ENCODE results near the gene MAP4.

Gene MAP4

GRCh38 chr3:48000212-48000611 is 16.0 kb downstream of the MAP4 start:
- H3K4me1 Mint-ChIP-seq, result no peaks in the 10 kb centered on the region
- no peaks in the 10 kb centered on the region for H3K9me3 Mint-ChIP-seq
- peaks cover 9% of the 10 kb centered on the region for H3K36me3 Mint-ChIP-seq
- DNase-seq, result no peak
- no peaks in the 10 kb centered on the region for H3K27me3 Mint-ChIP-seq
- no peak overlapping the region for H3K27ac Mint-ChIP-seq
- CTCF ChIA-PET, result interaction anchor here (3.0 kb wide), 1 partner anchor 10 kb away, joined by 11 read pairs; no protein-coding TSS in a partner anchor
- no peak overlapping the region for H3K4me3 Mint-ChIP-seq

DNA sequence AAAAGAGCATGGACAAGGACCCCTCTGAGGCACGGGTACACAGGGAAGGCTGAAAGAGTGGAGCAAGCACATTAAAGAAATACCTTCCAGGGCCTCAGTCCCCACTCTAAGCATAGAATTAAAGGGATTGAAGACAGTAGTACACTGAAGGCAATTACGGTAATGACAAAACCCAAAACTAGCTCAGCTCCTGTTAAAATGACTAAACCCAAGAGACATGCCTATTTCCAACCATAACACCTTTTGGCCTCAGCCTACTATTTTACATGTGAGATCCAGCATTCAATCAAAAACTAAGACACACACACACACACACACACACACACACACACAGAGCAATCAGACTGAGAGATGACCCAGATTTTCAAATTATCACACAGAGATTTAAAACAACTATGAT is 19.8 kb downstream of the MAP4 start:
- CTCF ChIA-PET, result interaction anchor here (0.9 kb wide), 1 partner anchor 159 kb away, joined by 3 read pairs; no protein-coding TSS in a partner anchor
- no peaks in the 10 kb centered on the region for H3K4me1 Mint-ChIP-seq
- H3K9me3 Mint-ChIP-seq, result no peaks in the 10 kb centered on the region
- peaks cover 14% of the 10 kb centered on the region for H3K36me3 Mint-ChIP-seq
- no peak for DNase-seq
- H3K27ac Mint-ChIP-seq, result no peak overlapping the region
- no peaks in the 10 kb centered on the region for H3K27me3 Mint-ChIP-seq
- no peak overlapping the region for H3K4me3 Mint-ChIP-seq

- H3K27me3 Mint-ChIP-seq, result no peaks in the 10 kb centered on the region
- DNase-seq, result no peak
- no peak overlapping the region for H3K4me3 Mint-ChIP-seq
- H3K36me3 Mint-ChIP-seq, result peaks cover 14% of the 10 kb centered on the region
- no peak overlapping the region for H3K27ac Mint-ChIP-seq
- CTCF ChIA-PET, result interaction anchor here (1.0 kb wide), 1 partner anchor 157 kb away, joined by 4 read pairs; no protein-coding TSS in a partner anchor
- no peaks in the 10 kb centered on the region for H3K9me3 Mint-ChIP-seq
- no peaks in the 10 kb centered on the region for H3K4me1 Mint-ChIP-seq
Observed at GRCh38 chr3:47994180-47994579, 22.0 kb downstream of the MAP4 start.

- H3K27ac Mint-ChIP-seq, result no peak overlapping the region
- H3K4me1 Mint-ChIP-seq, result no peaks in the 10 kb centered on the region
- no peaks in the 10 kb centered on the region for H3K27me3 Mint-ChIP-seq
- H3K36me3 Mint-ChIP-seq, result peaks cover 8% of the 10 kb centered on the region
- no peak overlapping the region for H3K4me3 Mint-ChIP-seq
- DNase-seq, result no peak
- CTCF ChIA-PET, result interaction anchor here (0.6 to 2.8 kb wide), 3 partner anchors 22 to 167 kb away, joined by 3 to 10 read pairs (median 3); no protein-coding TSS in a partner anchor
- H3K9me3 Mint-ChIP-seq, result no peaks in the 10 kb centered on the region
Observed at GRCh38 chr3:47991341-47991740, 24.9 kb downstream of the MAP4 start.

GRCh38 chr3:47989981-47990440 is 26.2 kb downstream of the MAP4 start:
- DNase-seq, result peak; percentile 80
- Mint-ChIP-seq H3K9me3 (no peaks in the 10 kb centered on the region), H3K4me3 (no peak overlapping the region), H3K27me3 (no peaks in the 10 kb centered on the region), H3K27ac (no peak overlapping the region), H3K4me1 (no peaks in the 10 kb centered on the region), H3K36me3 (peaks cover 5% of the 10 kb centered on the region)
- CTCF ChIA-PET, result interaction anchor here (0.6 to 2.1 kb wide), 22 partner anchors 9 to 469 kb away, joined by 3 to 51 read pairs (median 4); no protein-coding TSS in a partner anchor

DNA sequence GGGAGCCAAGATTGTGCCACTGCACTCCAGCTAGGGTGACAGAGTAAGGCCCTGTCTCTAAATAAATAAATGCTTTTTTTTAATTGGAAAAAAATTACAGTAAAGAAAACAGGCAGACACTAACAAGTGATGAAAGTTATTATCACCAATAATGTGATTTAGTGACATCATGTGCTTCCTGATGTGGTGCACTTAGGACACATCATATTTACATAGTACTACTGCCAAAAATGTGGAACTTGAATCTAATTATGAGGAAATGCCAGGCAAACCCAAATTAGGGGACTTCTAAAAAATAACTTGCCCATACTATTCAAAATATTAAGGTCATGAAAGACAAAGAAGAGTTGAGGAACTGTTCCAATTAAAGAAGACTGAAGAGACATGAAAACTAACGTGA is 30.8 kb downstream of the MAP4 start:
- Mint-ChIP-seq H3K27ac (no peak overlapping the region), H3K4me1 (no peaks in the 10 kb centered on the region), H3K27me3 (no peaks in the 10 kb centered on the region), H3K4me3 (no peak overlapping the region), H3K36me3 (no peaks in the 10 kb centered on the region), H3K9me3 (no peaks in the 10 kb centered on the region)
- CTCF ChIA-PET, result interaction anchor here (0.6 to 1.4 kb wide), 2 partner anchors 148 to 461 kb away, joined by 5 read pairs; no protein-coding TSS in a partner anchor
- no peak for DNase-seq

DNA sequence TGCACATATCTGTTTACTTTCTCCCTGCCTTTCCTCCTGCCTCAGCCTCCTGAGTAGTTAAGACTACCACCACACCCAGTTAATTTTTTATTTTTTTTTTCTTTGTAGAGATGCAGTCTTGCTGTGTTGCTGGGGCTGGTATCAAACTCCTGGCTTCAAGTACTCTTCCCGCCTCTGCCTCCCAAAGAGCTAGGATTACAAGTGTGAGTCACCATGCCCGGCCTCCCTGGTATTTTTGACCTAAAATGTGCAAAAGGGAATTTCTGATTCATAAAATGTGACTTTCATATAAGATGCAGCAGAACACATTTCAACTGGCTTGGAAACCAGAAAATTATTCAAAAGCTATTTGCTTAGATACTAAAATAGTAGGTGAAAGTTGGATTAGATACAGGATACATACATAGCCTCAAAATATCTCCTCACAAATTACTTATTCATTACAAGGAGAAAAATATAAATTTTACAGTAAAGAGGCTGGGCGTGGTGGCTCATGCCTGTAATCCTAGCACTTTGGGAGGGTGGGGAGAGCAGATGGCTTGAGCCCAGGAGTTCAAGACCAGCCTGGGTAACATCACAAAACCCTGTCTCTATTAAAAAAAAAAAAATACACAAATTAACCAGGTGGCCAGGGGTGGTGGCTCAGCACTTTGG is 32.0 kb downstream of the MAP4 start:
- CTCF ChIA-PET, result no interaction called here
- DNase-seq, result no peak
- no peak overlapping the region for H3K4me3 Mint-ChIP-seq
- no peaks in the 10 kb centered on the region for H3K4me1 Mint-ChIP-seq
- H3K27me3 Mint-ChIP-seq, result no peaks in the 10 kb centered on the region
- no peaks in the 10 kb centered on the region for H3K36me3 Mint-ChIP-seq
- H3K9me3 Mint-ChIP-seq, result no peaks in the 10 kb centered on the region
- no peak overlapping the region for H3K27ac Mint-ChIP-seq

GRCh38 chr3:47980795-47981194 is 35.4 kb downstream of the MAP4 start:
- Mint-ChIP-seq H3K36me3 (no peaks in the 10 kb centered on the region), H3K27ac (no peak overlapping the region), H3K27me3 (no peaks in the 10 kb centered on the region), H3K4me1 (no peaks in the 10 kb centered on the region), H3K9me3 (no peaks in the 10 kb centered on the region), H3K4me3 (no peak overlapping the region)
- no peak for DNase-seq
- CTCF ChIA-PET, result interaction anchor here (1.1 to 1.3 kb wide), 2 partner anchors 10 to 157 kb away, joined by 4 to 5 read pairs; no protein-coding TSS in a partner anchor

DNA sequence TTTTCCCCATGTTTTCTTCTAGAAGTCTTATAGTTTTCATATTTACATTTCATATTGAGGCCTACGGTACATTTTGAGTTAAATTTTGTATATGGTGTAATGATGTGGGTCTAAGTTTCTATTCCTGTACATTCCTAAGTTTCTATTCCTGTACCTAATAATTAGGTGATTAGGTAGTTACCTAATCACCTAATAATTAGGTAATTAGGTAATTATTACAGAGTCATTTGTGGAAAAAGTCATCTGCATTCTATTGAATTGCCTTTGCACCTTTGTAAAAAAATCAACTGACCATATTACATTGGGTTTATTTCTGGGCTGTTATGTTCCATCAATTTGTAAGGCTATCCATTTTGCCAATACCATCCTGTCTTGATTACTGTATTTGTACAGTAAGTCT is 37.1 kb downstream of the MAP4 start:
- H3K27ac Mint-ChIP-seq, result no peak overlapping the region
- CTCF ChIA-PET, result no interaction called here
- H3K4me1 Mint-ChIP-seq, result no peaks in the 10 kb centered on the region
- no peaks in the 10 kb centered on the region for H3K27me3 Mint-ChIP-seq
- H3K9me3 Mint-ChIP-seq, result no peaks in the 10 kb centered on the region
- H3K36me3 Mint-ChIP-seq, result no peaks in the 10 kb centered on the region
- no peak for DNase-seq
- no peak overlapping the region for H3K4me3 Mint-ChIP-seq

DNA sequence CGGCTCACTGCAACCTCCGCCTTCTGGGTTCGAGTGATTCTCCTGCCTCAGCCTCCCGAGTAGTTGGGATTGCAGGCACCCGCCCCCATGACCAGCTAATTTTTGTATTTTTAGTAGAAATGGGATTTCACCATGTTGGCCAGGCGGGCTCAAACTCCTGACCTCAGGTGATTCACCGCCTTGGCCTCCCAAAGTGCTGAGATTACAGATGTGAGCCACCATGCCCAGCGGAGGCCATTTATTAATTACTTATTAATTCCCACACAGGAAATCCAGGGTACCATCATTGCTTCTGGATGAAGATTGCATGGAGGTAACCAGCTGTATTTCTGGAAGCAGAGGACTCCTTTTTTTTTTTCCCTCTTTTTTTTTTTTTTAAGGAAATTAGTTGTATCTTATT is 37.8 kb downstream of the MAP4 start:
- Mint-ChIP-seq H3K4me1 (no peaks in the 10 kb centered on the region), H3K9me3 (no peaks in the 10 kb centered on the region), H3K36me3 (no peaks in the 10 kb centered on the region), H3K4me3 (no peak overlapping the region), H3K27me3 (no peaks in the 10 kb centered on the region), H3K27ac (no peak overlapping the region)
- DNase-seq, result no peak
- CTCF ChIA-PET, result no interaction called here

GRCh38 chr3:47976135-47976732 is 40.0 kb downstream of the MAP4 start:
- no peaks in the 10 kb centered on the region for H3K9me3 Mint-ChIP-seq
- CTCF ChIA-PET, result interaction anchor here (1.4 to 1.9 kb wide), 2 partner anchors 13 to 151 kb away, joined by 5 to 7 read pairs; no protein-coding TSS in a partner anchor
- H3K27ac Mint-ChIP-seq, result no peak overlapping the region
- H3K4me1 Mint-ChIP-seq, result no peaks in the 10 kb centered on the region
- no peaks in the 10 kb centered on the region for H3K36me3 Mint-ChIP-seq
- no peak for DNase-seq
- no peaks in the 10 kb centered on the region for H3K27me3 Mint-ChIP-seq
- H3K4me3 Mint-ChIP-seq, result no peak overlapping the region

- no peak for DNase-seq
- CTCF ChIA-PET, result no interaction called here
- H3K27ac Mint-ChIP-seq, result no peak overlapping the region
- no peak overlapping the region for H3K4me3 Mint-ChIP-seq
- H3K4me1 Mint-ChIP-seq, result no peaks in the 10 kb centered on the region
- H3K9me3 Mint-ChIP-seq, result no peaks in the 10 kb centered on the region
- no peaks in the 10 kb centered on the region for H3K36me3 Mint-ChIP-seq
- no peaks in the 10 kb centered on the region for H3K27me3 Mint-ChIP-seq
Observed at GRCh38 chr3:47974974-47975470, 41.2 kb downstream of the MAP4 start.

GRCh38 chr3:47971081-47971480 is 45.1 kb downstream of the MAP4 start:
- CTCF ChIA-PET, result no interaction called here
- Mint-ChIP-seq H3K4me1 (peaks cover 4% of the 10 kb centered on the region), H3K36me3 (no peaks in the 10 kb centered on the region), H3K27me3 (no peaks in the 10 kb centered on the region), H3K9me3 (no peaks in the 10 kb centered on the region), H3K27ac (no peak overlapping the region), H3K4me3 (no peak overlapping the region)
- DNase-seq, result no peak

- no peak overlapping the region for H3K4me3 Mint-ChIP-seq
- no peak for DNase-seq
- H3K4me1 Mint-ChIP-seq, result peaks cover 36% of the 10 kb centered on the region
- peaks cover 6% of the 10 kb centered on the region for H3K36me3 Mint-ChIP-seq
- no peaks in the 10 kb centered on the region for H3K27me3 Mint-ChIP-seq
- CTCF ChIA-PET, result no interaction called here
- no peak overlapping the region for H3K27ac Mint-ChIP-seq
- no peaks in the 10 kb centered on the region for H3K9me3 Mint-ChIP-seq
Observed at GRCh38 chr3:47964740-47965139, 51.5 kb downstream of the MAP4 start.

Data from activated naive CD4-positive, alpha-beta T cell treated with anti-CD3 and anti-CD28 coated beads, Interleukin-2, amount 10 ng/mL, durations not matched to agents 7 days and 5 days (primary cell).